Activated CD8-positive, alpha-beta memory T cell treated with anti-CD3 and anti-CD28 coated beads, Interleukin-2, amount 50 U/mL, for 24 hours (primary cell): ENCODE data around the gene ITGBL1.
"Not testable (repeated sequence)": the region's sequence is repeated elsewhere in the genome, so short reads cannot be mapped to it uniquely, and the experiment has no call there.

Experiments used
- DNase-seq: peaks from one replicate; pipeline ENCODE4 v3.0.0-alpha.2; 2020; ENCODE audit errors: extremely low read depth

The ITGBL1 gene

DNA sequence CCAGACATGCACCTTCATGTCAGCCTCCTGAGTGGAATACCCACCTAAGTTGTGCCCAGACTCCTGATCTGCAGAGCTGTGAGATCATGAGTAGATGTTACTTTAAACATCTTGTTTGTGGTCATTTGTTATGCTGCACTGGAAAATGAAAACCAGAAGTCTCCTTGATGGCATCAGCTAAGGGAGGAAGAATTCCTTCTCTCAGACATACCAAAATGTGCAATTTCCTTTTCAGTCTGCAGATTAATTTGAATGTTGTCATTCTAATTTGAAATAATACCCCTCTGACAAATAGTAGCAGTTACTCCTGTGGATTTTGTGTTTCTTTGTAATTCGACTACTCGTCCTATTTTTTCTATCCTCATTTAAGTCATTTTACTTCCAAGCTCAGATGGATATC lies 59.3 kb downstream of the ITGBL1 start:
- no peak for DNase-seq

- no peak for DNase-seq
These were observed 60.2 kb downstream of the ITGBL1 start for GRCh38 chr13:101512650-101513049.

- no peak for DNase-seq
These were observed 61.6 kb downstream of the ITGBL1 start for GRCh38 chr13:101514100-101514499.

GRCh38 chr13:101514695-101515275 lies 62.3 kb downstream of the ITGBL1 start:
- DNase-seq = no peak

- DNase-seq = no peak
These were observed 63.0 kb downstream of the ITGBL1 start for GRCh38 chr13:101515504-101515903.

- DNase-seq = no peak
These were observed 63.8 kb downstream of the ITGBL1 start for GRCh38 chr13:101516262-101516661.

DNA sequence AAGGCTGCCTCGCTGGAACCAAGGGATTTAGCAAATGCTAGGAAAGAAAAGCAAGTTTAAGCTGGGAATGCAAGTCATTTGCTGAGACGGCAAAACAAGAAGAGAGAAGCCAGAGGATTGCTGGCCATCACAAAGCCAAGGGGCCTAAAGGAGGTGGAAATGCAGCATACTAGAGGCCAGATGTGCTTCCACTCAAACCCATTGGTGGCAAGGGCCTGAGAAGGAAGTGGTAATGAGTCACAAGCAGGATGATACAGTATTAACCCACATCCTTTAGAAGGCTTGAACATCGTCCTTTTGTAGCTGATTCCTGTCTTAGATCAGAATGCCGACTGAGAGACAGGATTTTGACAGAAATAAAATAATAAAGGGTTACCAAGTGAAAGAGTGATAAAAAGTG lies 68.2 kb downstream of the ITGBL1 start:
- DNase-seq = no peak

GRCh38 chr13:101521371-101521770 lies 68.9 kb downstream of the ITGBL1 start:
- DNase-seq = no peak

- DNase-seq = no peak
These were observed 70.1 kb downstream of the ITGBL1 start for GRCh38 chr13:101522607-101523006.

DNA sequence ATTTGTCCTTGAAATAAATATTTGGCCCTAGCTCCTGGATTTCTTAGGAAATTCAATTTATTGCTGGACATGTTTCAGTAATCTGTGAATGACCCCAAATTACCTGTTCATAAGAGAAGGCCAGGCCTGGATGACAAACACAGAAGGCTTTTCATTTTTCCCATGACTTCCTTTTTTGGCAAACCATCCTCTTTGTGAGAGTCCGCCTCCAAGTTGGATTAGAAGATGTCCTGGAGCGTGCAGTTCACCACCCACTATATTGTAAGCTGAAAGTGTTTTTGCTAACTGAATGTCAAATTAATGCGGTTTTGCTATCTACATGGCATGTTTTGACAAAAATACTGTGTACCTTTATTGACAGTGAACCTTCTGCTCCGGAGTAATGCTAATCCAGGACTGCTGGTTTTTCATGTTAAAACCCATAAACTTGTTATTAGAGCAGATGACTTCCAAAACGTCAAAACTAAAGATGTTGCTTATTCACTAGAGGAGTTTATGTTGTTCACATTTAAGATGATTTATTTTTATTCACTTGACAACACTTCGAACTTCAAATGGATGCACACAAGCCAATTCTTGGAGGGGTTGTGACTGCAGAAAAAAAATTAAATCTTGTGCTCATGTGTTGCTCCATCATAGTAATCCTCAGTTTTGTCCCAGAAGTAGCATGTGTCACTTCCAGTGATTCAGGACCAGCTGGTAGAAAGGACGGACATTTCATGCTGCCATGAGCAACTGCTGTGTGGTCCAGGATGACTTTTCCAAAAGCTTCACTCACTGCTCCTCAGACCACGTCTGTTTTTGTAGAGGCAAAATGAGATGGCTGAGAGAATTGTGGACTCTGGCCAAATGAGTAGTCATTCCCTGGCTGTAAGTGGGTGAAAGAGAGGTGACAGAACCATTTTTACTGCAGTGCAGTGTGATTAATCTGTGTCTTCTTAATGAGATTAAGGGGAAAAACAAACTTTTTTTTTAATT lies 71.0 kb downstream of the ITGBL1 start:
- no peak for DNase-seq

DNA sequence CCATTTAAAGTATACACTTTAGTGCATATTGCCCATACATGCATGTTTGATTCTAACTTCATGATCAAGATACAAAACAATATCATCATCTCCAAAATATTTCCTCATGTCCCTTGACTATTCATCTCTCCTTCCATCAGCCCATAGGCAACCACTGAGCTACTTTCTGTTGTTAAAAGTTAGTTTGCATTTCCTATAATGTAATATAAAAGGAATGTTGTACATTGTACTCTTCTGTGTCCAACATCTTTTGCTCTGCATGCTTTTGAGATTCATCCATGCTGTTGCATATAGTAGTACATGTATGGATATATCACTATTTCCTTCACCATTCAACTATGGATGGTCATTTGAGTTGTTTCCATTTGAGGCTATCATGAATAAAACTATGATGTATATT lies 74.7 kb downstream of the ITGBL1 start:
- DNase-seq = no peak

- no peak for DNase-seq
These were observed 76.9 kb downstream of the ITGBL1 start for GRCh38 chr13:101529422-101529821.

DNA sequence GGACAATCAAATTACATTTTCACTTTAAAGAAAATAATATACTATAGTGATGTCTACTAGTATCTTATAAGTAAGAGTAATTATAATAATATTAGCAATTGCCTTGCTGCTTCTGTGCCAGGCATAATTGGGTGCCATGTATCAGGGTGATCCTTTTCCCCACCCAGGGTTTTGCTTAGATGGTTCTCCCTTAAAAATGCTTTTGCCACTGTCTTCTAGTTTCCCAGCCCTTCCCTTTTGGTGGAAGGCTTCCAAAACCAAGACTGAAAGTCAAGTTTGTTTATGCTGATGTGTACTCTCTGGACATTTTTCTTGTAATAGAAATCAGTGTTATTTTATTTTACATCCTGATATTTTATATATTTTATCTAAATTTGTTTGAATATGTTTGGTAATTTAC lies 77.8 kb downstream of the ITGBL1 start:
- DNase-seq = no peak

DNA sequence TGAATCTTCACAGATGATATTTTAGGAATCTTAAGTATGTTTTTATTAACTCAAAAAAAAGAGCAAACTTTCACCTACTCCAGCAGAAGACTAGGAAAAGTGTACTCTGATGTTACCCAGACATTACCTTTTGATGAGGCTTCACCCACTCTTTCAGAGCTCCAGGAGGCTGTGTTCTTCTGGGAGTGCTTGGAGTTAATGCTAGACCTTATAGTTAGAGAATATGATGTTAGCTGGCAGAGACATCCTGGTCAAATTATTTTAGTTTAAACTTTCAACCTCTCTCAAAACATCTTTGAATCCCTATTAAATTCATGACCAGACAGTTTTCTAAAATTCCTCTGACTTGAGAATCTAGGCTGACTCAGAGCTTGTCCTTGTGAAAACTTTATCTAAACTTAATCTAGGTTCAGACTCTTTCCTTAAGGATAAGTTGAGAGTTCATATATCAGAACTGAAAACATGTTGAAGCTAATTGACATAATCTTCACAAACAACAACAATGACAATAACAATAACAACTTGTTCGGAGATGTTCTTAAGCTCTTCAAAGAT lies 82.8 kb downstream of the ITGBL1 start:
- no peak for DNase-seq

DNA sequence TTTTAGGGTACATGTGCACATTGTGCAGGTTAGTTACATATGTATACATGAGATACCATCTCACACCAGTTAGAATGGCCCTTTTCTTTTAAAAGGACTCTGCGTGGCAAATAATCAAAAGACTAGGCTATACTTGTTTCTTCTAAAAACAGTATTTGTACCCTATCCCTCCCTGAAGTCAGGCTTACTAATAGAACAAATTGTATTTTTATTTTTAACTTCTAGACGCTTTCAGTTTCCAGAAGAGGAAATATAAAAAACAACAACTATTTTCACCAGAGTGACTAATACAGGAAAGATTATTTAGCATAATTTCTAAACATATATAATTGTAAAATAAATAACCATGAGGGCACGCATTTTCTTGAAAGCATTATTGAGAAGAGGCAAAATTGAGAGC lies 83.6 kb downstream of the ITGBL1 start:
- no peak for DNase-seq

- DNase-seq = not testable (repeated sequence)
These were observed 92.1 kb downstream of the ITGBL1 start for GRCh38 chr13:101544544-101544943.

DNA sequence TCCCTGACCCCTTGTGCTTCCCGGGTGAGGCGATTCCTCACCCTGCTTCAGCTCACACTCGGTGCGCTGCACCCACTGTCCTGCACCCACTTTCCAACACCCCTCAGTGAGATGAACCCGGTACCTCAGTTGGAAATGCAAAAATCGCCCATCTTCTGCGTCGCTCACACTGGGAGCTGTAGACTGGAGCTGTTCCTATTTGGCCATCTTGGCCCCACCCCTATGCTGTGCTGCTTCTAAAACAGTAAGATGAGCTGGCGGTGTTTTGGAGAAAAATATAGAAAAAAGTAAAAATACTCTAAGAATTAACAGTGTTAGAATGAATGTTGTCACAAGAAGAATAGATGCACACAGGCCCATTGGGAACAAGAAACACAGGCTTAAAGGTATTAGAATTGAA lies 92.5 kb downstream of the ITGBL1 start:
- DNase-seq = no peak

DNA sequence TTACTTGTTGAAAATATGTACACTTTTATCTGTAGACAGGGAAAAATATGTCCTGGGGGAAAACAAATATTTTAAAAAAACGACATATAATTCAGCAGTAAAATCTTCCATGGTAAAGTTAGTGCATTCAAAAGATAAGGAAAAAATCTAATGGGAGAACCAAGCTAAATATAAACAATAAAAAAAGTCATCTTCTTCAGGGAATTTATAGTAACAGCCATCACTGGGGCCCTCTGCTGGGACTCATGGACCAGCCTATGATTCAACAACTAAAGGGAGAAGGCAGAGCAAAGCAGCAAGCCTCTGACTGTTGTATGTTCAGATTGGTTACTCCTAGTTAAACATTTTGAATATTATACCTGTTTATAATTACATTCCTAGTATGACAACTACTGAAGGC lies 93.0 kb downstream of the ITGBL1 start:
- no peak for DNase-seq

GRCh38 chr13:101552286-101552685 lies 99.8 kb downstream of the ITGBL1 start:
- DNase-seq = no peak

DNA sequence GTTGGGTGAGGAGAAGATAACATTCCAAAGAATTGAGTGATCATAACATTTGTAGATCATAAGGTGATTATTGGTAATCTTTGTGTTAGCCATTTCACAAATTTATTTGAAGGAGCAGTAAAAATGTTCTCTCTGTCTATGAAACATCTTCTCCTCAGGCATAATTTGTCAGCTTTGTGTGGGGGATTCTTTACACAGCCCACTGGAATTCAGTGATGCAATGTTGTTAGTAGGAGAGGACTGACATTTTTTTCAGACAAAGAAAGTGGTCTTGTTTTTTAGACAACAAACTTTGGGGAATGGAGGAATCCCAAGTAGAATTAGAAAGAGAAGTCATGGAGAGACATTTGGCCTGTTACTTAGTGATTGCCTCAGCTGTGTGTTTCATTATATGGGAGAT lies 100.3 kb downstream of the ITGBL1 start:
- no peak for DNase-seq

DNA sequence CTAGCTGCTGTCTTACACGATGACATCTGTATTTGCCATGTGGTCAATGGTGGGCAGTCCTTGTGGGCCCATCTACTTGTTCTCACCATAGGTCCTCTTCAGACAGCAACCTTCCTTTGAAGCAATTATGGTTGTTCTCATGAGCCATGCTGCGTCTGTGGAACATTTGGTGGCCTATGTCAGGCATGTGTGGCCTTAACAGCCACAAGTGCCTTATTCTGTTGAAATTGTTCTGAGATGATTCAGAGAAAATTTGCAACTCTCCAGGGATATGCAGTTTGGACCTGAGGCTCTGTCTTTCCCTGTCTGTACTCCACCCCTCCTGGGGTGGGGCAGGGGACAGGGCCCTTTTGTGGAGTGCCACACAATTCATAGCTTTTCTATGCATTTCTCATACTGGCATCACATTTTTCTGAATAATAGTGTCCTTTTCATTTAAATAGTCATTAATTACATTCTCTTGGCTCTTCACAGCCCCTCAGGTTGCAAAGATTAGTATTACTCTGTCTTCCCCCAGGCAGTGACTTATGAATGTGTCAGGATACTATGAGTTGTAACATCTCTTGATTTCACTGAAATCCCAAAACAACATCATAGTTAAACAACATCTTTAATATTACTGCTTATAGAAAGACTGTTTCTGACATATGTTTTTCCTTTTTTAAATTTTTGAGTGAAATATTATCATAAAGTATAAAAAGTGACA lies 102.1 kb downstream of the ITGBL1 start:
- no peak for DNase-seq

GRCh38 chr13:101555610-101556009 lies 103.1 kb downstream of the ITGBL1 start:
- no peak for DNase-seq
